Colon (tissue), 2 donors: ENCODE results near the gene APBA1.
"Not testable (repeated sequence)": the region's sequence is repeated elsewhere in the genome, so short reads cannot be mapped to it uniquely, and the experiment has no call there.

Source experiments
- FAIRE-seq: peaks from 2 replicates; lab custom pipeline; 2012; peaks lifted over from hg19 to GRCh38; lab: Jason Lieb, UNC
- donor health status: control.
- donor health status: control.

The APBA1 gene

DNA sequence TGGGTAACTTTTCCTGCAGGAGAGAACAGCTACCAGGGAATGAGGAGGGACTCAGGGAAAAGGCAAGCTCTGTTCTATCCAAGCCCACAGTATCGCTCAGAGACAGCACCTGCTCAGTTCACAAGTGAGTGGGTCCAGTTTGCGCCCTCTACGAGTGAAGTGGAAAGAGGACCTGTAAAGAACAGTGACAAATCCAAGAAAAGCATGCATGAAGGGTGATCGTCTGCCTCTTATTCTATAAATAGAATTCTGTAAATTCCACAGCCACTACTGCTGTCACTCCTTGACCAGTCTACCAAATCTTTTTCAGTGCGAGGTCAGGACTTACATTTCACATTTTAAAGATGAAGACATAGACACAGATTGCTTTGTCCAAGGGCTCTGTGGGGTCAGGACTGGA is 229.7 kb downstream of the APBA1 start:
- no peak for FAIRE-seq

DNA sequence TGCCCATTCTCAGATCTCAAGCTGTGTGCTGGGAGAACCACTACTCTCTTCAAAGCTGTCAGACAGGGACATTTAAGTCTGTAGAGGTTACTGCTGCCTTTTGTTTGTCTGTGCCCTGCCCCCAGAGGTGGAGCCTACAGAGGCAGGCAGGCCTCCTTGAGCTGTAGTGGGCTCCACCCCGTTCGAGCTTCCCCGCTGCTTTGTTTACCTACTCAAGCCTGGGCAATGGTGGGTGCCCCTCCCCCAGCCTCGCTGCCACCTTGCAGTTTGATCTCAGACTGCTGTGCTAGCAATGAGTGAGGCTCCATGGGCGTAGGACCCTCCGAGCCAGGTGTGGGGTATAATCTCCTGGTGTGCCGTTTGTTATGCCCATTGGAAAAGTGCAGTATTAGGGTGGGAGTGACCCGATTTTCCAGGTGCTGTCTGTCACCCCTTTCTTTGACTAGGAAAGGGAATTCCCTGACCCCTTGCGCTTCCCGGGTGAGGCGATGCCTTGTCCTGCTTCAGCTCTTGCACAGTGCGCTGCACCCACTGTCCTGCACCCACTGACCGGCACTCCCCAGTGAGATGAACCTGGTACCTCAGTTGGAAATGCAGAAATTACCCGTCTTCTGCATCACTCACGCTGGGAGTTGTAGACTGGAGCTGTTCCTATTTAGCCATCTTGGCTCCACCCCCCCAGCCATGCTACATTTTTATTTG is 231.8 kb downstream of the APBA1 start:
- not testable (repeated sequence) for FAIRE-seq

DNA sequence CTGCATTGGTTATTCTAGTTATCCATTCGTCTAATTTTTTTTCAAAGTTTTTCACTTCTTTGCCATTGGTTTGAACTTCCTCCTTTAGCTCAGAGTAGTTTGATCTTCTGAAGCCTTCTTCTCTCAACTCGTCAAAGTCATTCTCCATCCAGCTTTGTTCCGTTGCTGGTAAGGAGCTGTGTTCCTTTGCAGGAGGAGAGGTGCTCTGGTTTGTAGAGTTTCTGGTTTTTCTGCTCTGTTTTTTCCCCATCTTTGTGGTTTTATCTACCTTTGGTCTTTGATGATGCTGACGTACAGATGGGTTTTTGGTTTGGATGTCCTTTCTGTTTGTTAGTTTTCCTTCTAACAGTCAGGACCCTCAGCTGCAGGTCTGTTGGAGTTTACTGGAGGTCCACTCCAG is 232.5 kb downstream of the APBA1 start:
- FAIRE-seq, result not testable (repeated sequence)

DNA sequence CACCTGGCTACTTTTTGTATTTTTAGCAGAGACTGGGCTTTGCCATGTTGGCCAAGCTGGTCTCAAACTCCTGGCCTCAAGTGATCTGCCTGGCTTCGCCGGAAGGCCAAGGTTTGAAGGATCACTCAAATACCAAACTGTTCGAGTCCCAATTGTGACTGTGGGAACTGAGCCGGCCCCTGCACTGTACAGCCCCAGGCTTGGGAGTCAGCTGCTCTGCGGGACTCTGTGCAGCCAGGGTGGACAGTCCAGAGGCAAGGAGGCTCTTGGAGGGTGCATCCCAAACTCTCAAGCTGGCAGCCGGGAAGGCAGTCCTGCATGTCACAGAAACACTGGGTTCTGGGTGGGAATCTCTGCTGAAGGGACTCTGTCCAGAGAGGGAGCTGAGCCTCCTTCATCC is 238.2 kb downstream of the APBA1 start:
- no peak for FAIRE-seq

DNA sequence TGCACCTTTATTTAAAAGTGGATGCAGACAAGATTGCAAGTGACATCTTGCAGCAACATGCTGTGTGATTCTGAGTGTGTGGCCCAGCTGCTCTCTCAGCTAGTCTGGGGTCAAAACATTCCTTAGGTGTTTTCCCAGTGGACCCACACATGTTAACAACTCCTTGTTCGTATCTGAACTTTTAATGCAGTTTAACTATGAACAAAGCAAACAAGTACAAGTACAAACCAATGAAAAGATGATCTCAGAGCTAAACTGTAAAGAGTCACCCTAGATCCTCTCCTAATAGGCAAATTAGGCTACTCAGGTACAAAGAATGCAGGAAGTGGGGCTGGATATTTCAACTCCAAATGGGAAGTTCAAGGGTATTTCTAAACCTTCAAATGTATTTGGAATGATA is 238.8 kb downstream of the APBA1 start:
- FAIRE-seq, result no peak

DNA sequence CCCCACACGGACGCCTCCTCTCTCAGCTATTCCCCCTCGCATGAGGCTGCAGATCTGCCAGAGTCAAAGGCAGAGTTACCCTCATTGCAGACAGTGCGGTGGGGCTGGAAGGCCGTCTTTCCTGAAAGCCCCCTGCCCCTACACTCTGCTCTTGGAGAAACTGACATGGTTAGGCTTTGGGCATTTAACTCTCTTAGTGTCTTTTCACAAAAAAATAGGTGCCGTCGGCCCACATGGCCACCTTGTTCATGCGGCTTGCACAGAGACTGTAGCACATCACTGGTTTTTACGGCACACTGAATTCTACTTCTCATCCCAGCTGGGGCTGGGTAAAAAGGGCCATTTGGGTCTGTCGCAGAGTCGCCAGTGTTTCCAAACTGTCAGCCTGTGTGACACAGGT is 239.5 kb downstream of the APBA1 start:
- no peak for FAIRE-seq

DNA sequence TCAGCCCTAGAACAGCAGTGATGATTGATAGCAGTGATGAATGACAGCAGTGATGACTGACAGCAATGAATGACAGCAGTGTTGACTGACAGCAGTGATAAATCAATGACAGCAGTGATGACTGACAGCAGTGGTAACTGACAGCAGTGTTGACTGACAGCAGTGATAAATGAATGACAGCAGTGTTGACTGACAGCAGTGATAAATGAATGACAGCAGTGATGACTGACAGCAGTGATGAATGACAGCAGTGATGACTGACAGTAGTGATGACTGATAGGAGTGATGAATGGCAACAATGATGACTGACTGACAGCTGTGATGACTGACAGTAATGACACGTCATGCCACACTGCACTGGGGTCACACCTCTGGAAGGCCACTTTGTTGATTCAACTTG is 240.4 kb downstream of the APBA1 start:
- FAIRE-seq, result no peak

DNA sequence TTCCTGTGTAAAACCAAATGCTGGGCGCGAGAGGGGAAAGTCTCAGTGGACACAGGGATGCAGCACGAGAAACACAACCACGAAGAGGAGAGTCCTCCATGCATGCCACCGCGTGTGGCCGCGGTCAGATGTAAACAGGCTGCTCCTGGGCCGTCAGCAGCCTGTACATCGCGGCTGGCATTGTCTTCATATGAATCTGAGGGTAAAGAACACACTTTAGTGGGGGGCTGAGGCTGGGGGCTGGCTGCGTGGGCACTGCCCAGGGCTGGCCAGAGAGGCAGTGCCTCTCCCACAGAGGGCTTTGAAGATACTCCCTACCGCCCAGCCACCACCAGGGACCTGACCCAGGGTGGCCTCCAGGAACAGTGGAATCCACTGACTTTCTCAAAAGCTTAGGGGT is 241.0 kb downstream of the APBA1 start:
- FAIRE-seq, result no peak

DNA sequence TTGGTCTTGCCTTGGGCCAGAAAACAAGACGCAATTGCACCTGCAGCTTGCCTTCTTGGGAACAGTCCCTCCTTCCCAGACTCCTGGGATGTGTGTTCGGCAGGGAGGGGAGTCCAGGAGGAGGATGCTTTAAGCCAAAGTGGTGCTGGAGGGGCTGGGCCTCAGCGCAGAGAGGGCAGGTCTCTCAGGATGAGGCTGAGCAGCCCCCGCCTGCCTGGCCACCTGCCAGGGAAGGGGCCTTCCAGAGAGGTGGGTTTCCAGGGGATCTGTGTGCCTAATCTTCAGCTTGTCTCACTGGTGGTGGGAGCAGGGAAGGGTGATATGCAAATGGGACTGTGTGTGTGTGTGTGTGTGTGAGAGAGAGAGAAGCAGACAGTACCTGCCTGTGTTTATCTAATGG is 242.0 kb downstream of the APBA1 start:
- FAIRE-seq, result no peak

DNA sequence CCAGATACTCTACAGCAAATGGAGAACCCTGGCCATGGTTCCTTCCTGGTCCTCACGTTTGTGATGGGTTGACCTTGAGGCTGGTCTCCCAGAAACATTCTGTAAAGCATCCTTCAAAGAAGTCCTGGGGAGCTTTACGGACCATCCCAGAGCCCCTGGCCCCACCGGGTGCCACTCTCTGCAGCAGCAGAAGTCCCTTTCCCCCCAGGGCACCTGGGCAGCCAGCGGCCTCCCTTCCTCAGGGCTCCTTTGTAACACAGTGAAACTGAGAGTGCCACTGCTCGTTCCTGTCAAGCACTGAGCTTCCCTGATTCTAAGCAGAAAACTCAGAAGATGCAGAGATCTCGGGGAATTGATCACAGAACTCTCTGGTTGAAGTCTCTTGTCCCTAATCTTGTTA is 242.9 kb downstream of the APBA1 start:
- FAIRE-seq, result no peak

DNA sequence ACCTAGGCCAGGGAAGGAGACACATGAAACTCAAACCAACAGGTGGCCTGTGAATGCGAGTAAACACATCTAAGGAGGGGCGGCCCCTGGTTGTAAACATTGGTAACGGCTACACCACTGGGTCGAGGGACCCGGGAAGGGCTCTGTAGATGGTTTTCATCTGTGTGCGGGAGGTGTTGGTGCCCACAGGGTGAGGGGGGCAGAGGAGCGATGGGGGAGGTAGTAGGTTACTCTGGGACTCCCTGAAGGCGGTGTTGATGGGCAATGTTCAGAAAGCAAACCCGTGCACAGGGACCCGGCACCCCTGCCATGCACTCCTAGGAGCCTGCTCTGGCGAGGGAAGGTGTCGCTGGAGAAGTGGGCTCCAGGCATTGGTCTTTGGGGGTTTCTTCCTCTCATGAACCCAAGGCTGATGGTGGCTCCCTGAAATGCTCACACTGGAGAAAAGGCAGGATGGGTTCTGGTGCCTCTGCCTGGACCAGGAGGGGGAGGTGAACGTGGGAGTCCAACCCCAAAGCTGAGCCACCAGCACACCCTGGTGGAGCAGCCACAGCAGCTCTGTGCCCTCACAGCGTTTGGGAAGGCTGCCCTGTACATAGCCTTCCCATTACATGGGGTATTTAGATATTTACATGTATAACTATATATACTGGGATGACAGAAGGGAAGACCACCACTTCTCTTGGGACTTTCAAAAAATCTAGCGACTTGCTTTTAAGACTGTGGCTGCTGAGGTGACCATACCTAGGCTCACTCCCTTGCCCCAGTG is 244.0 kb downstream of the APBA1 start:
- no peak for FAIRE-seq

DNA sequence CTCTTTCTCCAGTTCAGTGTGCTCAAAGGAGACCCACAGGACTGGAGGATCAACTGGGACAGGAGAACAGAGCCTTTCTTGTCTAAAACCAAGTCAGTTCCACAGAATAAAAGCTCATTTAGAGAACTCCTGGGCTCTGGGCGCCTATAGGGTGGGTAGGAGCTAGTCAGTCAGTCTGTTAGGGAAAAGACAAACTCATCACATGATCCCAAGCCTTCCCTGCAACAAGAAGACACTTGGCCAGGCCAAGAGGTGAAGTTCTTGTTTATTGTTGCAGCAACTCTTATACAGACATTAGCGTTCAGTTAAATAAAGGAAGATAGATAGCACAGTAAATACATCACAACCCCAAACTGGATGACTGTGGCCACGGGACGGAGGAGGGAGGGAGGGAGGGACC is 244.9 kb downstream of the APBA1 start:
- FAIRE-seq, result no peak

DNA sequence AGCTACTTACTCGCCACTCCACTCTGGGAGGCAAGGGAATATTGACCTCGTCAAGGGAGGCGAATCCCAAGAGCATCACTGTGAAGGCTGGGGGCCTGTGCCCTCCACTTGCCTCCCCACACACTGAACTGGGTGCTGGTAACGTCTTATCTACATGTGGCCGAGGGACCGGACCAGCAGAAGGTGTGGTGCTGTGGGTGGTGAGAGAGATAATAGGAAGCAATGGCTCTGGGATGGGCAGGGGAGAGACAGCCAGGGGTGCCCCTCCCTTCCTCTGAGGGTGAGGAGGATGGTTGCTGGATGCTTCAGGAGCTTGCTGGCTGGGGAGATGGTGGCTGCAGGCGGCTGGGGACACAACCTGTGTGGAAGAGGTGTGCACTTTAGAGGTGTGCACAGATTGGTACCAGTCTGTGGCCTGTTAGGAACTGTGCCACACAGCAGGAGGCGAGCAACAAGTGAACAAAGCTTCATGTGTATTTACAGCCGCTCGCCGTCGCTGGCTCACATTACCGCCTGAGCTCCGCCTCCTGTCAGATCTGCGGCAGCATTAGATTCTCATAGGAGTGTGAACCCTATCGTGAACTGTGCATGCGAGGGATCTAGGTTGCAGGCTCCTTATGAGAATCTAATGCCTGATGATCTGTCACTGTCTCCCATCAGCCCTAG is 246.9 kb downstream of the APBA1 start:
- FAIRE-seq, result no peak

DNA sequence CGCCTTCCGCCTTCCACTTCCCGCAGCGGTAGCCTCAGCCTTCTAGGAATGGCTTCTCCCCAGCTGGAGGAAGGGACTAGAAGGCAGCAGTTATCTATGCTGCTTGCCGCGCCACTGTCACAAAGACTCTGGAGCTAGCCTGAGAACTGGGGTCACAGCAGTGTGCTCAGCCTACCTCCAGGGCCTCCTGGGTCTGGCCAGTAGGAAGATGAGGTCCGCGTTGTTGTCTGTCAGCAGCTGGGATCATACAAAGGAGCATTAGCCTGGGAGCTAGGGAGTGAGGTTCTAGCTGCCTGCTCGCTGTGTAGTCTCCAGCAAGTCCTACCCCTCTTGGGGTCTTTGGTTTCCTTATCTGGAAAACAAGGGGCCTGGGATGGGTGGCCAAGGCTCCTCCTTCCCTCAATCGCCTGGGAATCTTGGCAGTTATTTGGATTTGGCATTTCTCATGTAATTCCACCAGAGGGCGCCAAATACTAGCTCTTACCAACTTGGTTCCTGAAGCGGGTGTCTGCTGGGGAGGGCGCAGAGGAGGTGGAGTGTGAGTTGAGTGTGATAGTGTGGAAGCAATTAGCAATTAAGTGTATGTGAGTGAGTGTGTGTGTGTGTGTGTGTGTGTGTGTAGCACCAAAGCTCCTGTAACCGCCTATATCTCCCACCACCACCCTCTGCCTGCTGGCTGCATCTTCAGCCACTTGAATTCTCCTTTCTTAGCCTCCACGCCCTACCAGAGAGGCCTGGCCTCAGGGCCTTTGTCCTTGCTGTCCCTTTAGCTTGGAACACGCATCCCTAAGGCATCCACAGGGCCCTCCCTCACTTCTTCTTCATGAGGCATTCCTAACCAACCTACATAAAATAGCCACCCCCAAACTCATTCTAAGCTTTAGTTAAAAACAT is 250.0 kb downstream of the APBA1 start:
- no peak for FAIRE-seq

DNA sequence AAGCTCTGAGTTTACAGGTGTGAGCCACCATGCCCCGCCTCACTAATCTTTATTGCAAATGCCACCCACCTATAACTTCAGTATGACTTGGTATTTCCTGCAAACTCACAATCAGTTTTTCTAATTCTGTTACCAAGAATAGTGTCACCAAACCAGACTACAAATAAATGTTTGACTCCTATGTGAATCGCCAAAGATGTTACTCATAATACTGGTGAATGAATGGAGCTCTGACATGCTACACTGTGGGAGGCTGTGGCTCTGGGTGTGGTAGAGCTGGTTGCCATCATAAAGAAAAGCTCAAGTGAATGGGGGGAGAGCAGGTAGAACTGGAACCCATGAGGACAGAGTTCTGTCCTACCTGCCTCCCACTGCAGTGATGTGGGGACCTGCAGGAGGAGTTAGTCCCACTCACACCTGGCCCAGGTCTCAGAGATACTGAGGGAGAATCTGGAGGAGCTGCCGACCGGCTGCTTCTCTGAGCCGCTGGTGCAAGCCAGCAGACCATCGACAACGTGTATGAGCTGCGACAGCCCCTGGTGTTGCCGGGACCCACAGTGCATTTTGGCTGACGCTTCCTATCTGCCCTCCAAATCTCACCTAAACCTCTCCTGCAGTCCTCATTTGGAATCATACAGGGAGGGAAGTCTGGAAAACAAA is 251.4 kb downstream of the APBA1 start:
- no peak for FAIRE-seq

DNA sequence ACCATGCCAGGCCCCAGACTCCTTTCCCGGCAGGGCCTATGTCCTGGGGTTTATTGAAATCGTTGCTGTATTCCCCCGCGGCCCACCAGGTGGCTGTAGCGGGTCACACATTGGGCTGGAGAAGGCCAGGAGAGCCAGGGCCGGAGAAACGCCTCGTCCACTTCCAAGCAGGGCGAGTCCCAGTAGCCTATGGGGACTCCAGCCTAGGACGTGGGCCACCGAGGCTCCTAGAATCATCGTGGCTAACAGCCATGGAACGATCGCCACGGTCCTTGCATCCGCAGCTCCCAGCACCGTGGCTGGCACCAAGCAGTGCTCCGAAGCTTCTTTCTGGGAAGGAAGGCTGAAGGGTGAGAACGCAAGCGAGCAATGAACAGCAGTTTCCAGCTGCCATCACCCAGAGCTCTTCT is 259.4 kb downstream of the APBA1 start:
- no peak for FAIRE-seq

DNA sequence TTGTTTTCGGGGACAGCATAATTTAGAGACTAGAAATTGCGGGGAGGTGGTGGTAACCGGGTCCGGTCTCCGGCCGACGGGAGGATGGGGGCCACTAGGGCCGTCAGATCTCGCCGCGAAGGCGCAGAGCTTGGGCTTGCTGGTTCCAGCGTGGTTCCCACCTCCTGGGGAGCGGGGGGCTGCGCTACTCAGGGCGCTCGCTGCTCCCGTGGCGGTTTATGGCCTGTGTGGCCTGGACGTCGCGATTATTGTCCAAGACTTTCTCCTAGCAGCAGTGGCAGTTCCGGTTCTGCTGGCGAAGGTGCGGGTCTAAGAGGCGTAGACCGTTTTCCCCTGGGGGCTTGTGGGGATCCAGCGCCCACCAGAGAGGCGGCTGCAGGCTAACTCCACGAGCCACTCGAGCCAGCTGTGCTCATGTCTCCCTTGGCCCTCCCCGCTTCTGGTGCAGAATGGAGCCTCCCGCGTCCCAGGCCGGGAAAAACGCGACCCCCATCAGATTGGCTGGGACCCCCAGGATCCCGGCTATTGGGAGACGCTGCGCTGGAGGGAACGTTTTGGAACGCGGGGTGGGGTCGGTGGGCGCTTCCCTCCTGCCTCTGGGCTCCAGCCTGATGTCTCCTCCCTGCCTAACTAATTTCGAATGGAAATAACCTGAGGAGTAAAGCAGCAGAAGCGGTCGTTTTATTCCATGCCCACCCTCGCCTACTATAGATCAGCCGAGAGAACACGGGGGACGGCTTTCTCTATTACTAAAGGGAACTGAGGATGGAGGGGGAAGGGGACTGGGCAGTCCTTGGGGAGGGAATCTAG is 260.0 kb downstream of the APBA1 start:
- FAIRE-seq, result no peak

DNA sequence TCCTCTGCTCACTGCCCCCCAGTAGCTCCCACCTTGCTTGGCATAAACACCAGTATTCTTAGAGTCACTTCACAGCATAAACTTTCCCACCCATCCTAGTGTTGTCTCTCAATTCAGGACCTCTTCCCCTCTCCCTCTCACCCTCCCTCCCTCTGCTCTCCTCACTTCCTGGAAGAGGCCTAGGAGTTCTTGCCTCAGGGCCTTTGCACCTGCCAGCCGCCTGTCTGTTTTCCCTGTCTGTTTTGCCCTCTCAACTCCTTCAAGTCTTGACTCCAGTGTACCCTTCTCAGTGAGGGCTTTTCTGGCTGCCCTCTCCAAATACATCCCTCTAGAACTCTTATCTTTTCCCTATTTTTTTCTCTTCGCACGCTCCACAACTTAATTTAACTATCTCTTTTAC is 260.9 kb downstream of the APBA1 start:
- FAIRE-seq, result no peak

DNA sequence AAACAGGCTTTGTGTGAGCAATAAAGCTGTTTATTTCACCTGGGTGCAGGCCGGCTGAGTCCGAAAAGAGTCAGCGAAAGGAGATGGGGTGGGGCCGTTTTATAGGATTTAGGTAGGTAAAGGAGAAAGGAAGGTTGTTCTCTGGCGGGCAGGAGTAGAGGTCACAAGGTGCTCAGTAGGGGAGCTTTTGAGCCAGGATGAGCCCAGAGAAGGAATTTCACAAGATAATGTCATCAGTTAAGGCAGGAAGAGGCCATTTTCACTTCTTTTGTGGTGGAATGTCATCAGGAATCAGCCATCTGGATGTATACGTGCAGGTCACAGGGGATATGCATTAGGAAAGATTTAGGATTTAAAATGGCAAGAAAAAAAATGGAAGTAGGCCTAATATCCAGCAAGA is 262.2 kb downstream of the APBA1 start:
- FAIRE-seq, result not testable (repeated sequence)

DNA sequence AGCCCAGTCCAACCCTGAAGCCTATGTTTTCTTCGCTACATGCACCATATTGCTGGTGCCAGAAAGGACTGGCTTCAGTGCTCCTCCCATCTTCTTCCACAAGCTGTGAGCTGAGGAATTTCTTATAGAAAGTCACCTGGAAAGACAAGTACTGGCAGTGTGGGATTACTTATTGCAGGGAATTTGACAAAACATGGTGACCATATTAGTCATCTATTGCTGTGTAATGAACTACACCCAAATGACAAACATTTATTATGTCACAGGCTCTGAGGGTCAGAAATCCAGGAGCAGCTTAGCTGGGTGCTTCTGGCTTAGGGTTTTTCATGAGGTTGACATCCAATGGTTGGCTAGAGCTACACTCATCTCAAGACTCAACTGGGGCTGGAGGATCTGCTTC is 271.7 kb downstream of the APBA1 start:
- no peak for FAIRE-seq
